ENCODE results near the gene SLC5A3. TPM values are rescaled to one million over a fixed set of nuclear protein-coding genes. Genes with fewer than 3 reads are reported as not detected.

SLC5A3 gene
- total RNA-seq, 4 donors from 2014 or later, result 14.3 to 30.1 (median 20.2) TPM

- no peak for TF ChIP-seq CTCF (IDR thresholded peaks at IDR 0.05)
- no peak for ATAC-seq (ENCODE audit: low FRiP score)
These were observed 38.9 kb upstream of the SLC5A3 start for GRCh38 chr21:34034369-34035014.

GRCh38 chr21:34035619-34036354 is 37.6 kb upstream of the SLC5A3 start:
- no peak for ATAC-seq (ENCODE audit: low FRiP score)
- no peak for TF ChIP-seq CTCF (IDR thresholded peaks at IDR 0.05)
- DNase-seq (ENCODE audit: low spot score), result no peak

More at GRCh38 chr21:34034369-34035014, 38.9 kb upstream of the SLC5A3 start:
- DNase-seq (ENCODE audit: low spot score), result no peak

GRCh38 chr21:34037009-34037795 is 36.2 kb upstream of the SLC5A3 start:
- TF ChIP-seq CTCF (IDR thresholded peaks at IDR 0.05), result no peak
- DNase-seq (ENCODE audit: low spot score), result no peak
- no peak for ATAC-seq (ENCODE audit: low FRiP score)

- TF ChIP-seq CTCF (IDR thresholded peaks at IDR 0.05), result no peak
- ATAC-seq (ENCODE audit: low FRiP score) (no peak), DNase-seq (ENCODE audit: low spot score) (no peak)
These were observed 33.5 kb upstream of the SLC5A3 start for GRCh38 chr21:34039678-34040382.

- TF ChIP-seq CTCF (IDR thresholded peaks at IDR 0.05), result no peak
- ATAC-seq (ENCODE audit: low FRiP score) (no peak), DNase-seq (ENCODE audit: low spot score) (no peak)
These were observed 30.6 kb upstream of the SLC5A3 start for GRCh38 chr21:34042735-34043134.

GRCh38 chr21:34043333-34043732 is 30.0 kb upstream of the SLC5A3 start:
- DNase-seq (ENCODE audit: low spot score), result no peak
- no peak for TF ChIP-seq CTCF (IDR thresholded peaks at IDR 0.05)
- no peak for ATAC-seq (ENCODE audit: low FRiP score)
